HUES64 (cell line): Measurements from ENCODE around the gene TRAP1.
"Not testable (repeated sequence)": the region's sequence is repeated elsewhere in the genome, so short reads cannot be mapped to it uniquely, and the experiment has no call there.

Experiments
- H3K27ac ChIP-seq: 2 replicates; pipeline ENCODE4 v1.7.0; 2013; ENCODE audit warnings: low read depth, low read length, inconsistent platforms
- H3K27me3 ChIP-seq: 2 replicates; pipeline ENCODE4 v1.6.1; 2013; ENCODE audit warnings: mild to moderate bottlenecking, low read length; ENCODE audit not compliant: insufficient read depth
- H3K36me3 ChIP-seq: 2 replicates; pipeline ENCODE4 v1.6.1; 2013; ENCODE audit warnings: mild to moderate bottlenecking, low read length; ENCODE audit not compliant: insufficient read depth
- H3K4me1 ChIP-seq: 2 replicates; pipeline ENCODE4 v1.6.1; 2013; ENCODE audit warnings: mild to moderate bottlenecking, low read length, moderate library complexity; ENCODE audit not compliant: insufficient read depth
- H3K4me3 ChIP-seq: 2 replicates; pipeline ENCODE4 v1.5.1; 2013; ENCODE audit warnings: mild to moderate bottlenecking, low read length, moderate library complexity
- H3K9ac ChIP-seq: 2 replicates; pipeline ENCODE4 v1.6.1; 2013; ENCODE audit warnings: mild to moderate bottlenecking, low read depth, low read length
- H3K9me3 ChIP-seq: 2 replicates; pipeline ENCODE4 v1.6.1; 2013; ENCODE audit warnings: low read depth, low read length; ENCODE audit not compliant: insufficient read depth
- WGBS: fragments of 150-250, 120-280 bp; methylation state at CpG from one replicate; pipeline ENCODE4 v1.1.7; 2013; ENCODE audit warnings: missing lambda C conversion rate; 5-methylcytosine and 5-hydroxymethylcytosine counted together

TRAP1 gene

GRCh38 chr16:3618769-3619141, 98.6 kb downstream of the TRAP1 start:
- Histone ChIP-seq H3K36me3 (0 out of 2 replicates have a peak, but pooled peaks cover 3% of the 10 kb centered on the region), H3K4me1 (no peaks in the 10 kb centered on the region), H3K4me3 (no peak overlapping the region), H3K27me3 (no peaks in the 10 kb centered on the region), H3K9ac (no peak overlapping the region), H3K9me3 (no peaks in the 10 kb centered on the region), H3K27ac (no peak overlapping the region)
- 94% methylated on average over 3 of the region's 3 CpGs for WGBS

- H3K36me3 ChIP-seq: peaks cover 10% of the 10 kb centered on the region
- H3K9me3 ChIP-seq: no peaks in the 10 kb centered on the region
- 80% methylated on average over 34 of the region's 34 CpGs for WGBS
- peaks cover 9% of the 10 kb centered on the region; the same call in 1 of the 2 replicates for H3K4me1 ChIP-seq
- H3K27ac ChIP-seq: no peak overlapping the region
- peak overlapping the region; percentile 100 for H3K4me3 ChIP-seq
- H3K9ac ChIP-seq: 0 out of 2 replicates have a peak overlapping the region, but pooled peaks have one; percentile 85
- no peaks in the 10 kb centered on the region for H3K27me3 ChIP-seq
Measured at GRCh38 chr16:3612510-3613466, 104.5 kb downstream of the TRAP1 start.

- peak within 1 kb of the TSS; percentile 73; the same call in 1 of the 2 replicates for H3K27ac ChIP-seq
- peak within 1 kb of the TSS; percentile 100 for H3K4me3 ChIP-seq
- peak within 1 kb of the TSS; percentile 85 for H3K9ac ChIP-seq
- WGBS: under 1% methylated on average over 86 of the region's 86 CpGs
- peaks cover 9% of the 10 kb centered on the region; the same call in 1 of the 2 replicates for H3K4me1 ChIP-seq
- peaks cover 20% of the 10 kb centered on the region for H3K36me3 ChIP-seq
- H3K9me3 ChIP-seq: no peaks in the 10 kb centered on the region
- H3K27me3 ChIP-seq: no peaks in the 10 kb centered on the region
Measured at GRCh38 chr16:3611146-3611975, 106.0 kb downstream of the TRAP1 start, which contains the start of gene SLX4. Gene SLX4, minus strand, starts transcription at chr16:3611606. Its CDS starts 2,642 bp downstream, at chr16:3608964.

- peak overlapping the region; percentile 100 for H3K4me3 ChIP-seq
- H3K9me3 ChIP-seq: no peaks in the 10 kb centered on the region
- WGBS: 8% methylated on average over 10 of the region's 10 CpGs
- peaks cover 24% of the 10 kb centered on the region for H3K36me3 ChIP-seq
- no peaks in the 10 kb centered on the region for H3K27me3 ChIP-seq
- peak overlapping the region; percentile 74 for H3K9ac ChIP-seq
- peaks cover 9% of the 10 kb centered on the region; the same call in 1 of the 2 replicates for H3K4me1 ChIP-seq
- H3K27ac ChIP-seq: no peak overlapping the region; the same call in 1 of the 2 replicates
Measured at GRCh38 chr16:3610698-3611145, 106.6 kb downstream of the TRAP1 start.

- Histone ChIP-seq H3K27me3 (no peaks in the 10 kb centered on the region), H3K36me3 (peaks cover 28% of the 10 kb centered on the region), H3K9ac (no peak overlapping the region), H3K27ac (no peak overlapping the region), H3K4me1 (peaks cover 9% of the 10 kb centered on the region; the same call in 1 of the 2 replicates), H3K9me3 (no peaks in the 10 kb centered on the region), H3K4me3 (peak overlapping the region; percentile 100)
- WGBS: 92% methylated on average over 14 of the region's 14 CpGs
Measured at GRCh38 chr16:3609895-3610697, 107.2 kb downstream of the TRAP1 start.

GRCh38 chr16:3608976-3609375, 108.3 kb downstream of the TRAP1 start:
- H3K36me3 ChIP-seq: peaks cover 28% of the 10 kb centered on the region
- WGBS: 92% methylated on average over 12 of the region's 13 CpGs
- not testable (repeated sequence) for H3K27ac ChIP-seq, H3K4me1 ChIP-seq, H3K4me3 ChIP-seq, H3K27me3 ChIP-seq, H3K9me3 ChIP-seq, H3K9ac ChIP-seq

- Histone ChIP-seq H3K4me3 (no peak overlapping the region), H3K9ac (no peak overlapping the region), H3K36me3 (peaks cover 35% of the 10 kb centered on the region), H3K4me1 (peaks cover 8% of the 10 kb centered on the region; the same call in 1 of the 2 replicates), H3K27ac (no peak overlapping the region), H3K27me3 (no peaks in the 10 kb centered on the region), H3K9me3 (no peaks in the 10 kb centered on the region)
- WGBS: 96% methylated on average over 5 of the region's 5 CpGs
Measured at GRCh38 chr16:3608069-3608468, 109.3 kb downstream of the TRAP1 start.
